ENCODE results near the gene RBFA.

- TF ChIP-seq CTCF (IDR thresholded peaks at IDR 0.05) (no peak), ZFX (IDR thresholded peaks at IDR 0.05; ENCODE audit: borderline replicate concordance) (no peak)
These were observed 16.6 kb downstream of the RBFA start for GRCh38 chr18:80050797-80051196.

All from 22Rv1 (cell line).